GM23338 (cell line): ENCODE data around the gene MARCHF10. TPM values are rescaled to one million over a fixed set of nuclear protein-coding genes. Genes with fewer than 3 reads are reported as not detected.

Experiments used
- ATAC-seq: fragments of 200-7000 bp; cut with Tn5 transposase; 3 replicates; pipeline ENCODE4 v1.9.1; 2020
- DNase-seq: peaks from one replicate; pipeline ENCODE4 v3.0.0-alpha.2; 2015; ENCODE audit warnings: low spot score
- H2AFZ ChIP-seq: fragments of 200-600 bp; sonication (generic); 2 replicates; pipeline ENCODE4 v1.8.0; 2016; ENCODE audit warnings: antibody characterized with exemption, mild to moderate bottlenecking, moderate library complexity
- H3F3A ChIP-seq: fragments of 200-600 bp; sonication (generic); replicated peaks from 2 replicates; pipeline ENCODE4 v1.8.0; 2017; ENCODE audit warnings: antibody characterized with exemption, mixed run types, low read depth
- H3K27ac ChIP-seq: fragments of 200-600 bp; sonication (generic); 2 replicates; pipeline ENCODE4 v1.6.1; 2016; ENCODE audit warnings: low read depth
- H3K27me3 ChIP-seq: fragments of 200-600 bp; sonication (generic); 2 replicates; pipeline ENCODE4 v1.8.0; 2016; ENCODE audit warnings: mild to moderate bottlenecking, mixed run types, moderate library complexity; ENCODE audit not compliant: insufficient read depth
- H3K36me3 ChIP-seq: fragments of 200-600 bp; sonication (generic); 2 replicates; pipeline ENCODE4 v1.8.0; 2016; ENCODE audit warnings: mild to moderate bottlenecking; ENCODE audit not compliant: insufficient read depth
- H3K4me1 ChIP-seq: fragments of 200-600 bp; sonication (generic); 2 replicates; pipeline ENCODE4 v1.8.0; 2016; ENCODE audit warnings: mild to moderate bottlenecking, moderate library complexity; ENCODE audit not compliant: insufficient read depth
- H3K4me2 ChIP-seq: fragments of 200-600 bp; sonication (generic); 2 replicates; pipeline ENCODE4 v1.7.1; 2017; ENCODE audit warnings: mixed run types
- H3K4me3 ChIP-seq: fragments of 200-600 bp; sonication (generic); 2 replicates; pipeline ENCODE4 v1.6.1; 2016; ENCODE audit warnings: mixed run types
- H3K79me2 ChIP-seq: fragments of 200-600 bp; sonication (generic); replicated peaks from 2 replicates; pipeline ENCODE4 v1.8.0; 2017; ENCODE audit warnings: mild to moderate bottlenecking; ENCODE audit not compliant: insufficient read depth
- H3K9me2 ChIP-seq: fragments of 200-600 bp; sonication (generic); 2 replicates; pipeline ENCODE4 v1.8.0; 2017; ENCODE audit not compliant: insufficient read depth
- H4K20me1 ChIP-seq: fragments of 200-600 bp; sonication (generic); replicated peaks from 2 replicates; pipeline ENCODE4 v1.8.0; 2017; ENCODE audit warnings: mild to moderate bottlenecking; ENCODE audit not compliant: insufficient read depth
- H3K27ac Mint-ChIP-seq: 2 replicates; pipeline ENCODE4 v1.8.0; 2020; ENCODE audit warnings: inconsistent platforms, mild to moderate bottlenecking, moderate library complexity, mixed read lengths
- H3K27me3 Mint-ChIP-seq: 3 replicates; pipeline ENCODE4 v1.8.0; 2022; ENCODE audit warnings: low read depth, mild to moderate bottlenecking, moderate library complexity, mixed read lengths, inconsistent platforms; ENCODE audit not compliant: insufficient read depth, poor library complexity
- H3K36me3 Mint-ChIP-seq: 3 replicates; pipeline ENCODE4 v1.8.0; 2021; ENCODE audit warnings: low read depth, mild to moderate bottlenecking, inconsistent platforms, moderate library complexity, mixed read lengths
- H3K4me1 Mint-ChIP-seq: 3 replicates; pipeline ENCODE4 v1.8.0; 2020; ENCODE audit warnings: mild to moderate bottlenecking, inconsistent platforms, mixed read lengths
- H3K4me3 Mint-ChIP-seq: 3 replicates; pipeline ENCODE4 v1.8.0; 2021; ENCODE audit warnings: moderate library complexity, mild to moderate bottlenecking, inconsistent platforms, mixed read lengths
- H3K9me3 Mint-ChIP-seq: 3 replicates; pipeline ENCODE4 v1.8.0; 2020; ENCODE audit warnings: moderate library complexity, mild to moderate bottlenecking, inconsistent platforms, mixed read lengths
- CREB1 ChIP-seq: fragments of 250-450 bp; sonication (Bioruptor Pico); IDR thresholded peaks from 2 replicates; pipeline ENCODE4 v1.5.0; 2020; ENCODE audit warnings: low read depth, mild to moderate bottlenecking, moderate library complexity
- EZH2 ChIP-seq: fragments of 200-600 bp; sonication (generic); IDR thresholded peaks from one replicate; pipeline ENCODE4 v1.8.0; 2017; ENCODE audit warnings: antibody characterized with exemption, mild to moderate bottlenecking, low read depth; ENCODE audit not compliant: unreplicated experiment
- EZH2phosphoT487 ChIP-seq: fragments of 200-600 bp; sonication (generic); IDR thresholded peaks from one replicate; pipeline ENCODE4 v1.8.1; 2018; ENCODE audit warnings: antibody characterized with exemption; ENCODE audit not compliant: unreplicated experiment
- JUNB ChIP-seq: IDR thresholded peaks from one replicate; pipeline ENCODE4 v1.6.1; 2016; ENCODE audit warnings: antibody characterized with exemption; ENCODE audit not compliant: unreplicated experiment
- NANOG ChIP-seq: IDR thresholded peaks from 2 replicates; pipeline ENCODE4 v1.6.1; 2016; ENCODE audit warnings: antibody characterized with exemption, borderline replicate concordance
- POLR2AphosphoS5 ChIP-seq: IDR thresholded peaks from 2 replicates; pipeline ENCODE4 v1.6.1; 2016; ENCODE audit warnings: antibody characterized with exemption, low read depth
- STAT1 ChIP-seq: IDR thresholded peaks from one replicate; pipeline ENCODE4 v1.6.1; 2016; ENCODE audit warnings: antibody characterized with exemption; ENCODE audit not compliant: unreplicated experiment
- ZNF114 ChIP-seq: fragments of 250-450 bp; sonication (Bioruptor Pico); IDR thresholded peaks from 2 replicates; pipeline ENCODE4 v1.5.0; 2020; ENCODE audit warnings: mild to moderate bottlenecking, moderate library complexity
- ZNF331 ChIP-seq: fragments of 250-450 bp; sonication (Bioruptor Pico); IDR thresholded peaks from 2 replicates; pipeline ENCODE4 v1.5.0; 2020; ENCODE audit warnings: low read depth, mild to moderate bottlenecking, moderate library complexity
- polyA plus RNA-seq: library from polyadenylated mRNA; unstranded; fragments of >200 nt; fragmentation: Nextera tagmentation; extraction: Ambion mirVana; gene quantifications from 2 replicates; pipeline ENCODE4 v1.2.1, GENCODE V29; 2016
- total RNA-seq: library from RNA; depleted of rRNA; stranded (reverse); fragments of >200 nt; shearing (Covaris generic); gene quantifications from 2 replicates; pipeline ENCODE4 v1.2.3, GENCODE V29; 2014
- TF ChIP-seq, protein P1 (sequence below): fragments of 250-450 bp; sonication (Bioruptor Pico); IDR thresholded peaks from 2 replicates; pipeline ENCODE4 v1.5.0; 2020; ENCODE audit warnings: mild to moderate bottlenecking, moderate library complexity
- TF ChIP-seq, protein P2 (sequence below): IDR thresholded peaks from one replicate; pipeline ENCODE4 v1.6.1; 2018; ENCODE audit warnings: antibody characterized with exemption; ENCODE audit not compliant: unreplicated experiment
- TF ChIP-seq, protein P3 (sequence below): IDR thresholded peaks from 2 replicates; pipeline ENCODE4 v1.6.1; 2016; ENCODE audit warnings: antibody characterized with exemption
- TF ChIP-seq, protein P4 (sequence below), 2 experiments: fragments of 200-600 bp in 1 of 2; sonication (generic) in 1 of 2; conservative IDR thresholded peaks; 2 replicates each; pipeline versions ENCODE4 v1.5.1 to v1.6.1; 2016 to 2017; ENCODE audit warnings: antibody characterized with exemption in 2 of 2, low read depth in 2 of 2, mild to moderate bottlenecking in 2 of 2, moderate library complexity in 1 of 2

Gene MARCHF10
- total and polyA plus RNA-seq, 2 experiments from 2014 or later = 0.50 TPM; not detected in 1

DNA sequence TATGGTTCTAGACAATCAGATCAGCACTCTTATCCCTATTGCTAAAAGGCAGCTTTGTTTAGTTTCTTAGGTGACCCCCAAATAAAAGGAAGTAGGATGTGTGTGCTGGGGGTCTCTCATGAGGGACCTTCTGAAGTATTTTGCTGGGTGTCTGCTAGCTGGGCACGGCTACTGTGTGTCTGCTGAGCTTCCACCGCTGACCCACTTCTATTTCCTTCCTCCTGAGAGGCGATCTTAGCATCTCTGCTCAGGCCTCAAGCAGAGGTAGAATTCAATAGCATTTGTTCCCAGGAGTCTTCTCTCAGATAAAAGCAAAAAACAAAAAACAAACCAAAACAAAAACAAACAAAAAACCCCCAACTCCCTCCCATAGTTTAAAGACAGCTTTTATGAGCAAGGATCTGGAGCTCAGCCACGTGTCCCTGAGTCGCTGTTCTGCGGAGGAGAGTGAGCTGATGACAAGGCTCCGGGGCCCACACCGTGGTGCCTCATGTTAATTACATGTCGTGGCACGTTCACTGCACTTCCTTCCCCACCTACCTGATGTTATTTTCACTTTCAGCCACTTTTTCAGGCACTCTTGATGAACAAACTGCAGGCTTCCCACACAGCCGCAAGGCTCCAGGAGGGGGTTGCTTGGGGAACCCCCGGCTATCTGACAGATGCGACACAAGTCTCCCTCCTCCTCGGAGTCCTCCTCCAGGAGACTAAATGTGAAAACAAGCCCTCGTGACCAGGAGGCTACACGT, 83.5 kb downstream of the MARCHF10 start:
- H3K27ac Mint-ChIP-seq = peak overlapping the region; percentile 51; the same call in 1 of the 2 replicates
- no peaks in the 10 kb centered on the region; the same call in 2 of the 3 replicates for H3K36me3 Mint-ChIP-seq
- no peak; the same call in 1 of the 3 replicates for ATAC-seq
- H3K4me3 Mint-ChIP-seq = no peak overlapping the region
- TF ChIP-seq POLR2AphosphoS5 = no peak
- no peak for TF ChIP-seq EZH2
- no peak for TF ChIP-seq STAT1
- TF ChIP-seq, protein P1, sequence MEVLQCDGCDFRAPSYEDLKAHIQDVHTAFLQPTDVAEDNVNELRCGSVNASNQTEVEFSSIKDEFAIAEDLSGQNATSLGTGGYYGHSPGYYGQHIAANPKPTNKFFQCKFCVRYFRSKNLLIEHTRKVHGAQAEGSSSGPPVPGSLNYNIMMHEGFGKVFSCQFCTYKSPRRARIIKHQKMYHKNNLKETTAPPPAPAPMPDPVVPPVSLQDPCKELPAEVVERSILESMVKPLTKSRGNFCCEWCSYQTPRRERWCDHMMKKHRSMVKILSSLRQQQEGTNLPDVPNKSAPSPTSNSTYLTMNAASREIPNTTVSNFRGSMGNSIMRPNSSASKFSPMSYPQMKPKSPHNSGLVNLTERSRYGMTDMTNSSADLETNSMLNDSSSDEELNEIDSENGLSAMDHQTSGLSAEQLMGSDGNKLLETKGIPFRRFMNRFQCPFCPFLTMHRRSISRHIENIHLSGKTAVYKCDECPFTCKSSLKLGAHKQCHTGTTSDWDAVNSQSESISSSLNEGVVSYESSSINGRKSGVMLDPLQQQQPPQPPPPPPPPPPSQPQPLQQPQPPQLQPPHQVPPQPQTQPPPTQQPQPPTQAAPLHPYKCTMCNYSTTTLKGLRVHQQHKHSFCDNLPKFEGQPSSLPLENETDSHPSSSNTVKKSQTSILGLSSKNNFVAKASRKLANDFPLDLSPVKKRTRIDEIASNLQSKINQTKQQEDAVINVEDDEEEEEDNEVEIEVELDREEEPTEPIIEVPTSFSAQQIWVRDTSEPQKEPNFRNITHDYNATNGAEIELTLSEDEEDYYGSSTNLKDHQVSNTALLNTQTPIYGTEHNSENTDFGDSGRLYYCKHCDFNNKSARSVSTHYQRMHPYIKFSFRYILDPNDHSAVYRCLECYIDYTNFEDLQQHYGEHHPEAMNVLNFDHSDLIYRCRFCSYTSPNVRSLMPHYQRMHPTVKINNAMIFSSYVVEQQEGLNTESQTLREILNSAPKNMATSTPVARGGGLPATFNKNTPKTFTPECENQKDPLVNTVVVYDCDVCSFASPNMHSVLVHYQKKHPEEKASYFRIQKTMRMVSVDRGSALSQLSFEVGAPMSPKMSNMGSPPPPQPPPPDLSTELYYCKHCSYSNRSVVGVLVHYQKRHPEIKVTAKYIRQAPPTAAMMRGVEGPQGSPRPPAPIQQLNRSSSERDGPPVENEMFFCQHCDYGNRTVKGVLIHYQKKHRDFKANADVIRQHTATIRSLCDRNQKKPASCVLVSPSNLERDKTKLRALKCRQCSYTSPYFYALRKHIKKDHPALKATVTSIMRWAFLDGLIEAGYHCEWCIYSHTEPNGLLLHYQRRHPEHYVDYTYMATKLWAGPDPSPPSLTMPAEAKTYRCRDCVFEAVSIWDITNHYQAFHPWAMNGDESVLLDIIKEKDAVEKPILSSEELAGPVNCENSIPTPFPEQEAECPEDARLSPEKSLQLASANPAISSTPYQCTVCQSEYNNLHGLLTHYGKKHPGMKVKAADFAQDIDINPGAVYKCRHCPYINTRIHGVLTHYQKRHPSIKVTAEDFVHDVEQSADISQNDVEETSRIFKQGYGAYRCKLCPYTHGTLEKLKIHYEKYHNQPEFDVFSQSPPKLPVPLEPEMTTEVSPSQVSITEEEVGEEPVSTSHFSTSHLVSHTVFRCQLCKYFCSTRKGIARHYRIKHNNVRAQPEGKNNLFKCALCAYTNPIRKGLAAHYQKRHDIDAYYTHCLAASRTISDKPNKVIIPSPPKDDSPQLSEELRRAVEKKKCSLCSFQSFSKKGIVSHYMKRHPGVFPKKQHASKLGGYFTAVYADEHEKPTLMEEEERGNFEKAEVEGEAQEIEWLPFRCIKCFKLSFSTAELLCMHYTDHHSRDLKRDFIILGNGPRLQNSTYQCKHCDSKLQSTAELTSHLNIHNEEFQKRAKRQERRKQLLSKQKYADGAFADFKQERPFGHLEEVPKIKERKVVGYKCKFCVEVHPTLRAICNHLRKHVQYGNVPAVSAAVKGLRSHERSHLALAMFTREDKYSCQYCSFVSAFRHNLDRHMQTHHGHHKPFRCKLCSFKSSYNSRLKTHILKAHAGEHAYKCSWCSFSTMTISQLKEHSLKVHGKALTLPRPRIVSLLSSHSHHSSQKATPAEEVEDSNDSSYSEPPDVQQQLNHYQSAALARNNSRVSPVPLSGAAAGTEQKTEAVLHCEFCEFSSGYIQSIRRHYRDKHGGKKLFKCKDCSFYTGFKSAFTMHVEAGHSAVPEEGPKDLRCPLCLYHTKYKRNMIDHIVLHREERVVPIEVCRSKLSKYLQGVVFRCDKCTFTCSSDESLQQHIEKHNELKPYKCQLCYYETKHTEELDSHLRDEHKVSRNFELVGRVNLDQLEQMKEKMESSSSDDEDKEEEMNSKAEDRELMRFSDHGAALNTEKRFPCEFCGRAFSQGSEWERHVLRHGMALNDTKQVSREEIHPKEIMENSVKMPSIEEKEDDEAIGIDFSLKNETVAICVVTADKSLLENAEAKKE (CRISPR knock-in tag) = no peak
- TF ChIP-seq JUNB = no peak
- no peak for TF ChIP-seq ZNF114 (CRISPR knock-in tag)
- TF ChIP-seq, protein P2, sequence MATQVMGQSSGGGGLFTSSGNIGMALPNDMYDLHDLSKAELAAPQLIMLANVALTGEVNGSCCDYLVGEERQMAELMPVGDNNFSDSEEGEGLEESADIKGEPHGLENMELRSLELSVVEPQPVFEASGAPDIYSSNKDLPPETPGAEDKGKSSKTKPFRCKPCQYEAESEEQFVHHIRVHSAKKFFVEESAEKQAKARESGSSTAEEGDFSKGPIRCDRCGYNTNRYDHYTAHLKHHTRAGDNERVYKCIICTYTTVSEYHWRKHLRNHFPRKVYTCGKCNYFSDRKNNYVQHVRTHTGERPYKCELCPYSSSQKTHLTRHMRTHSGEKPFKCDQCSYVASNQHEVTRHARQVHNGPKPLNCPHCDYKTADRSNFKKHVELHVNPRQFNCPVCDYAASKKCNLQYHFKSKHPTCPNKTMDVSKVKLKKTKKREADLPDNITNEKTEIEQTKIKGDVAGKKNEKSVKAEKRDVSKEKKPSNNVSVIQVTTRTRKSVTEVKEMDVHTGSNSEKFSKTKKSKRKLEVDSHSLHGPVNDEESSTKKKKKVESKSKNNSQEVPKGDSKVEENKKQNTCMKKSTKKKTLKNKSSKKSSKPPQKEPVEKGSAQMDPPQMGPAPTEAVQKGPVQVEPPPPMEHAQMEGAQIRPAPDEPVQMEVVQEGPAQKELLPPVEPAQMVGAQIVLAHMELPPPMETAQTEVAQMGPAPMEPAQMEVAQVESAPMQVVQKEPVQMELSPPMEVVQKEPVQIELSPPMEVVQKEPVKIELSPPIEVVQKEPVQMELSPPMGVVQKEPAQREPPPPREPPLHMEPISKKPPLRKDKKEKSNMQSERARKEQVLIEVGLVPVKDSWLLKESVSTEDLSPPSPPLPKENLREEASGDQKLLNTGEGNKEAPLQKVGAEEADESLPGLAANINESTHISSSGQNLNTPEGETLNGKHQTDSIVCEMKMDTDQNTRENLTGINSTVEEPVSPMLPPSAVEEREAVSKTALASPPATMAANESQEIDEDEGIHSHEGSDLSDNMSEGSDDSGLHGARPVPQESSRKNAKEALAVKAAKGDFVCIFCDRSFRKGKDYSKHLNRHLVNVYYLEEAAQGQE = no peak
- TF ChIP-seq NANOG = no peak
- no peak for TF ChIP-seq ZNF331 (CRISPR knock-in tag)
- TF ChIP-seq EZH2phosphoT487 = no peak
- no peak for TF ChIP-seq CREB1 (CRISPR knock-in tag)
- TF ChIP-seq, protein P3, sequence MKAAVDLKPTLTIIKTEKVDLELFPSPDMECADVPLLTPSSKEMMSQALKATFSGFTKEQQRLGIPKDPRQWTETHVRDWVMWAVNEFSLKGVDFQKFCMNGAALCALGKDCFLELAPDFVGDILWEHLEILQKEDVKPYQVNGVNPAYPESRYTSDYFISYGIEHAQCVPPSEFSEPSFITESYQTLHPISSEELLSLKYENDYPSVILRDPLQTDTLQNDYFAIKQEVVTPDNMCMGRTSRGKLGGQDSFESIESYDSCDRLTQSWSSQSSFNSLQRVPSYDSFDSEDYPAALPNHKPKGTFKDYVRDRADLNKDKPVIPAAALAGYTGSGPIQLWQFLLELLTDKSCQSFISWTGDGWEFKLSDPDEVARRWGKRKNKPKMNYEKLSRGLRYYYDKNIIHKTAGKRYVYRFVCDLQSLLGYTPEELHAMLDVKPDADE = no peak
- TF ChIP-seq, protein P4, sequence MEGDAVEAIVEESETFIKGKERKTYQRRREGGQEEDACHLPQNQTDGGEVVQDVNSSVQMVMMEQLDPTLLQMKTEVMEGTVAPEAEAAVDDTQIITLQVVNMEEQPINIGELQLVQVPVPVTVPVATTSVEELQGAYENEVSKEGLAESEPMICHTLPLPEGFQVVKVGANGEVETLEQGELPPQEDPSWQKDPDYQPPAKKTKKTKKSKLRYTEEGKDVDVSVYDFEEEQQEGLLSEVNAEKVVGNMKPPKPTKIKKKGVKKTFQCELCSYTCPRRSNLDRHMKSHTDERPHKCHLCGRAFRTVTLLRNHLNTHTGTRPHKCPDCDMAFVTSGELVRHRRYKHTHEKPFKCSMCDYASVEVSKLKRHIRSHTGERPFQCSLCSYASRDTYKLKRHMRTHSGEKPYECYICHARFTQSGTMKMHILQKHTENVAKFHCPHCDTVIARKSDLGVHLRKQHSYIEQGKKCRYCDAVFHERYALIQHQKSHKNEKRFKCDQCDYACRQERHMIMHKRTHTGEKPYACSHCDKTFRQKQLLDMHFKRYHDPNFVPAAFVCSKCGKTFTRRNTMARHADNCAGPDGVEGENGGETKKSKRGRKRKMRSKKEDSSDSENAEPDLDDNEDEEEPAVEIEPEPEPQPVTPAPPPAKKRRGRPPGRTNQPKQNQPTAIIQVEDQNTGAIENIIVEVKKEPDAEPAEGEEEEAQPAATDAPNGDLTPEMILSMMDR (conservative IDR thresholded peaks at IDR 0.05; ENCODE audit: low read depth in 2 of 2) = no peak
- H3K4me1 Mint-ChIP-seq = peaks cover 26% of the 10 kb centered on the region
- no peaks in the 10 kb centered on the region for H3K9me2 ChIP-seq
- H3K9me3 Mint-ChIP-seq = peaks cover 9% of the 10 kb centered on the region
- no peaks in the 10 kb centered on the region for H4K20me1 ChIP-seq
- H3K4me2 ChIP-seq = no peak overlapping the region
- H3K27me3 Mint-ChIP-seq = peaks cover 4% of the 10 kb centered on the region
- H3K4me3 ChIP-seq = no peak overlapping the region
- peaks cover 7% of the 10 kb centered on the region for H3K4me1 ChIP-seq
- peak overlapping the region; percentile 69; the same call in 1 of the 2 replicates for H2AFZ ChIP-seq
- H3K36me3 ChIP-seq = no peaks in the 10 kb centered on the region
- DNase-seq = no peak
- H3K79me2 ChIP-seq = no peaks in the 10 kb centered on the region
- no peak overlapping the region for H3K27ac ChIP-seq
- H3F3A ChIP-seq = no peaks in the 10 kb centered on the region
- no peaks in the 10 kb centered on the region for H3K27me3 ChIP-seq
